Ishikawa (cell line): ENCODE data around the gene COMP.

ENCODE experiments used
- CEBPB ChIP-seq: IDR thresholded peaks from 2 replicates; pipeline ENCODE4 v1.6.1; 2012
- CREB1 ChIP-seq: IDR thresholded peaks from 2 replicates; pipeline ENCODE4 v1.6.1; 2012; ENCODE audit warnings: low read depth
- EGR1 ChIP-seq: IDR thresholded peaks from 2 replicates; pipeline ENCODE4 v1.6.1; 2012
- EP300 ChIP-seq: IDR thresholded peaks from 2 replicates; pipeline ENCODE4 v1.6.1; 2012; ENCODE audit warnings: borderline replicate concordance
- FOXM1 ChIP-seq: IDR thresholded peaks from 2 replicates; pipeline ENCODE4 v1.6.1; 2012; ENCODE audit warnings: low read depth, borderline replicate concordance
- MAX ChIP-seq: IDR thresholded peaks from 2 replicates; pipeline ENCODE4 v1.6.1; 2012
- NFIC ChIP-seq: IDR thresholded peaks from 2 replicates; pipeline ENCODE4 v1.6.1; 2012
- RAD21 ChIP-seq: IDR thresholded peaks from 2 replicates; pipeline ENCODE4 v1.6.1; 2012; ENCODE audit warnings: low read depth
- REST ChIP-seq: IDR thresholded peaks from 2 replicates; pipeline ENCODE4 v1.6.1; 2012; ENCODE audit warnings: low read depth, mild to moderate bottlenecking
- TAF1 ChIP-seq: IDR thresholded peaks from 2 replicates; pipeline ENCODE4 v1.6.1; 2012; ENCODE audit warnings: low read depth, mild to moderate bottlenecking
- TCF12 ChIP-seq: IDR thresholded peaks from 2 replicates; pipeline ENCODE4 v1.6.1; 2012; ENCODE audit warnings: low read depth
- TEAD4 ChIP-seq: IDR thresholded peaks from 2 replicates; pipeline ENCODE4 v1.6.1; 2012
- USF1 ChIP-seq: IDR thresholded peaks from 2 replicates; pipeline ENCODE4 v1.6.1; 2012
- YY1 ChIP-seq: IDR thresholded peaks from 2 replicates; pipeline ENCODE4 v1.6.1; 2012; ENCODE audit warnings: low read depth
- ZBTB7A ChIP-seq: IDR thresholded peaks from 2 replicates; pipeline ENCODE4 v1.6.1; 2012; ENCODE audit warnings: low read depth

COMP gene

GRCh38 chr19:18750295-18750970 lies 40.7 kb downstream of the COMP start:
- TF ChIP-seq TCF12 (peak; percentile 79), EP300 (peak; percentile 69; the same call in 1 of the 2 replicates), USF1 (0 out of 2 replicates have a peak, but pooled peaks have one; percentile 40), YY1 (no peak), ZBTB7A (no peak), MAX (peak; percentile 89), EGR1 (0 out of 2 replicates have a peak, but pooled peaks have one; percentile 33), RAD21 (no peak), NFIC (peak; percentile 80)

- TF ChIP-seq USF1: no peak
- TF ChIP-seq EP300: no peak
These were observed 41.5 kb downstream of the COMP start for GRCh38 chr19:18749362-18750231.

GRCh38 chr19:18746401-18747325 lies 44.4 kb downstream of the COMP start:
- no peak for TF ChIP-seq CREB1
- no peak for TF ChIP-seq NFIC
- TF ChIP-seq RAD21: no peak
- no peak for TF ChIP-seq FOXM1
- no peak for TF ChIP-seq CEBPB
- TF ChIP-seq TAF1: no peak
- no peak for TF ChIP-seq TEAD4
- TF ChIP-seq USF1: no peak
- no peak for TF ChIP-seq EP300
- TF ChIP-seq ZBTB7A: no peak
- TF ChIP-seq YY1: no peak
- TF ChIP-seq TCF12: no peak
- TF ChIP-seq MAX: no peak

GRCh38 chr19:18745931-18746330 lies 45.2 kb downstream of the COMP start:
- TF ChIP-seq TAF1 (no peak), TCF12 (no peak), RAD21 (no peak), CREB1 (no peak), MAX (no peak), EP300 (no peak)

GRCh38 chr19:18745012-18745735 lies 45.9 kb downstream of the COMP start:
- no peak for TF ChIP-seq CREB1
- TF ChIP-seq ZBTB7A: no peak
- no peak for TF ChIP-seq TCF12
- no peak for TF ChIP-seq TEAD4
- TF ChIP-seq RAD21: no peak
- TF ChIP-seq EGR1: no peak
- TF ChIP-seq NFIC: no peak
- TF ChIP-seq TAF1: no peak
- no peak for TF ChIP-seq USF1
- no peak for TF ChIP-seq EP300
- TF ChIP-seq FOXM1: no peak
- no peak for TF ChIP-seq CEBPB
- no peak for TF ChIP-seq REST
- TF ChIP-seq YY1: no peak
